Dermis lymphatic vessel endothelial cell (primary cell): ENCODE results near the gene SNX1. TPM values are rescaled to one million over a fixed set of nuclear protein-coding genes. Genes with fewer than 3 reads are reported as not detected.

ENCODE experiments used
- total RNA-seq: library from RNA; depleted of rRNA; stranded (reverse); fragments of >200 nt; gene quantifications from 2 replicates; pipeline ENCODE4 v1.2.1, GENCODE V29; 2014

SNX1 gene
- 46.8 and 49.5 TPM in 2 replicates for total RNA-seq

GRCh38 chr15:64095795-64096667 is at the start of gene SNX1:
Gene SNX1 (plus strand): TSS chr15:64095982. CDS start chr15:64096014, 32 bp downstream.

GRCh38 chr15:64046421-64047153 is 49.2 kb upstream of the SNX1 start, which contains the start of gene DAPK2:
Gene DAPK2 (minus strand): TSS chr15:64046485. CDS start chr15:64040261, 6,224 bp downstream.

GRCh38 chr15:64093627-64094417 is 2.0 kb upstream of the SNX1 start, which contains the start of gene CIAO2A:
Gene CIAO2A (minus strand): TSS chr15:64093838. CDS start chr15:64093768, 70 bp downstream.

GRCh38 chr15:64151727-64152506 is 56.1 kb downstream of the SNX1 start, which contains the start of gene SNX22:
Gene SNX22 (plus strand): TSS chr15:64151731. CDS start chr15:64151776, 45 bp downstream.

GRCh38 chr15:64162869-64163658 is 67.3 kb downstream of the SNX1 start, which contains the start of gene PPIB:
Gene PPIB (minus strand): TSS chr15:64163022. CDS start chr15:64162986, 36 bp downstream.

Other genes with a start within 250 kb of the SNX1 start
- gene DAPK2, start 49.5 kb upstream of the SNX1 start, total RNA-seq = 4.7 and 18.0 TPM in 2 replicates
- gene CIAO2A, start 2.1 kb upstream of the SNX1 start, total RNA-seq = 29.2 and 40.9 TPM in 2 replicates
- 0.11 and 0.17 TPM in 2 replicates for gene SNX22, start 55.7 kb downstream of the SNX1 start, total RNA-seq
- gene PPIB, start 67.0 kb downstream of the SNX1 start, total RNA-seq = 851 and 883 TPM in 2 replicates